ENCODE results near the gene CCL5. TPM values are rescaled to one million over a fixed set of nuclear protein-coding genes. Genes with fewer than 3 reads are reported as not detected.

The CCL5 gene
- total and polyA plus RNA-seq, 2 donors (not counting 1 experiment from before 2014, with no cell fraction given), result 2.9 to 5.3 TPM

DNA sequence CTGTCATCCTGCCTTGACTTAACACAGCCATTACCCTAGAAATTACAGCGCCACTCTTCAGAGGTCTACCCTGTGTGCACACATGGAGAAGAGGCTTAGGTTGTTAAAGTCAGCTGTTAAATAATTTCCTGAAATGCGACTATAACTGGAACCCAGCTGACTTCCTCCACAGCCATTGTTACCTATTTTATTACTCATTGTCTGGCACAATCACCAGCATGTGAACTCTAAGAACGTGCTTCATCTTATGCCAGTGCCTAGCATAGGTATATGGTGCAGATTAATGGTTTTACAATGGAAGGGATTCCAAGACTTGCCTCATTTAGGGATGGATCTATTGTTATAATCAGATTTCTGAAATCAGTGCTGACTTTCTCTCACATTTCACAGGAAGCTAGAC, 38.5 kb upstream of the CCL5 start:
- ChIA-PET POLR2A (no interaction called here), CTCF (interaction anchor here (0.7 to 1.3 kb wide), 2 partner anchors 30 to 51 kb away, joined by 3 to 4 read pairs; no protein-coding TSS in a partner anchor)
- H3K4me3 Mint-ChIP-seq, result no peak overlapping the region
- DNase-seq, result no peak
- Histone ChIP-seq H3K4me1 (ENCODE audit: control insufficient read depth in 2 of 2, insufficient read depth in 2 of 2, low read length in 2 of 2) (peaks cover 0 to 3% of the 10 kb centered on the region in 2 donors), H3K4me3 (ENCODE audit: control extremely low read depth in 1 of 5, extremely low read depth in 1 of 5, insufficient read depth in 1 of 5, low read depth in 2 of 5, low read length in 4 of 5) (no peak overlapping the region), H3K4me2 (replicated peaks; ENCODE audit: low read depth, low read length, poor library complexity, severe bottlenecking) (no peak overlapping the region), H3K27ac (ENCODE audit: low read length in 2 of 2) (no peak overlapping the region), H3K9ac (ENCODE audit: low read length) (no peak overlapping the region), H3K9me3 (ENCODE audit: control extremely low read depth in 1 of 3, control insufficient read depth in 2 of 3, insufficient read depth in 1 of 3, low read length in 2 of 3) (no peaks in the 10 kb centered on the region), H3K36me3 (replicated peaks in 1 of 2; ENCODE audit: control extremely low read depth in 1 of 2, control insufficient read depth in 1 of 2, extremely low read depth in 1 of 2, insufficient read depth in 2 of 2, low read length in 1 of 2) (no peaks in the 10 kb centered on the region), H2AFZ (ENCODE audit: insufficient read depth, low read depth, low read length, poor library complexity, severe bottlenecking) (no peak overlapping the region), H4K20me1 (ENCODE audit: control insufficient read depth, insufficient read depth, low read length, poor library complexity, severe bottlenecking) (no peaks in the 10 kb centered on the region), H3K27me3 (replicated peaks in 1 of 4; ENCODE audit: control extremely low read depth in 1 of 4, control insufficient read depth in 3 of 4, insufficient read depth in 4 of 4, low read length in 3 of 4) (no peaks in the 10 kb centered on the region), H3K79me2 (ENCODE audit: control insufficient read depth, insufficient read depth, low read length) (no peaks in the 10 kb centered on the region)
- H3K4me1 Mint-ChIP-seq, result peaks cover 2% of the 10 kb centered on the region
- H3K27ac Mint-ChIP-seq, result no peak overlapping the region
- WGBS (ENCODE audit: insufficient coverage), result no CpG with 5 or more reads among the region's 3 CpGs
- intact Hi-C loops (cut with micrococcal nuclease), result no loop called here
- no peaks in the 10 kb centered on the region for H3K27me3 Mint-ChIP-seq
- no peaks in the 10 kb centered on the region for H3K9me3 Mint-ChIP-seq (ENCODE audit: insufficient read depth)
- no peak for TF ChIP-seq EZH2 (IDR thresholded peaks at IDR 0.05; ENCODE audit: borderline replicate concordance, insufficient read depth, low read depth, low read length, poor library complexity, severe bottlenecking)
- TF ChIP-seq, protein P1, sequence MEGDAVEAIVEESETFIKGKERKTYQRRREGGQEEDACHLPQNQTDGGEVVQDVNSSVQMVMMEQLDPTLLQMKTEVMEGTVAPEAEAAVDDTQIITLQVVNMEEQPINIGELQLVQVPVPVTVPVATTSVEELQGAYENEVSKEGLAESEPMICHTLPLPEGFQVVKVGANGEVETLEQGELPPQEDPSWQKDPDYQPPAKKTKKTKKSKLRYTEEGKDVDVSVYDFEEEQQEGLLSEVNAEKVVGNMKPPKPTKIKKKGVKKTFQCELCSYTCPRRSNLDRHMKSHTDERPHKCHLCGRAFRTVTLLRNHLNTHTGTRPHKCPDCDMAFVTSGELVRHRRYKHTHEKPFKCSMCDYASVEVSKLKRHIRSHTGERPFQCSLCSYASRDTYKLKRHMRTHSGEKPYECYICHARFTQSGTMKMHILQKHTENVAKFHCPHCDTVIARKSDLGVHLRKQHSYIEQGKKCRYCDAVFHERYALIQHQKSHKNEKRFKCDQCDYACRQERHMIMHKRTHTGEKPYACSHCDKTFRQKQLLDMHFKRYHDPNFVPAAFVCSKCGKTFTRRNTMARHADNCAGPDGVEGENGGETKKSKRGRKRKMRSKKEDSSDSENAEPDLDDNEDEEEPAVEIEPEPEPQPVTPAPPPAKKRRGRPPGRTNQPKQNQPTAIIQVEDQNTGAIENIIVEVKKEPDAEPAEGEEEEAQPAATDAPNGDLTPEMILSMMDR (IDR thresholded peaks at IDR 0.05), result no peak
- ATAC-seq (ENCODE audit: low read depth), result no peak

GRCh38 chr17:35917519-35918213, 37.5 kb upstream of the CCL5 start:
- TF ChIP-seq, protein P1 (IDR thresholded peaks at IDR 0.05), result no peak
- TF ChIP-seq EZH2 (IDR thresholded peaks at IDR 0.05; ENCODE audit: borderline replicate concordance, insufficient read depth, low read depth, low read length, poor library complexity, severe bottlenecking), result no peak
- Histone ChIP-seq H3K4me1 (ENCODE audit: control insufficient read depth in 2 of 2, insufficient read depth in 2 of 2, low read length in 2 of 2) (no peaks in the 10 kb centered on the region), H3K27ac (ENCODE audit: low read length in 2 of 2) (no peak overlapping the region), H3K9me3 (ENCODE audit: control extremely low read depth in 1 of 3, control insufficient read depth in 2 of 3, insufficient read depth in 1 of 3, low read length in 2 of 3) (no peaks in the 10 kb centered on the region), H3K9ac (ENCODE audit: low read length) (no peak overlapping the region), H3K79me2 (ENCODE audit: control insufficient read depth, insufficient read depth, low read length) (no peaks in the 10 kb centered on the region), H3K36me3 (replicated peaks in 1 of 2; ENCODE audit: control extremely low read depth in 1 of 2, control insufficient read depth in 1 of 2, extremely low read depth in 1 of 2, insufficient read depth in 2 of 2, low read length in 1 of 2) (no peaks in the 10 kb centered on the region), H4K20me1 (ENCODE audit: control insufficient read depth, insufficient read depth, low read length, poor library complexity, severe bottlenecking) (no peaks in the 10 kb centered on the region), H3K27me3 (replicated peaks in 1 of 4; ENCODE audit: control extremely low read depth in 1 of 4, control insufficient read depth in 3 of 4, insufficient read depth in 4 of 4, low read length in 3 of 4) (no peaks in the 10 kb centered on the region), H3K4me3 (ENCODE audit: control extremely low read depth in 1 of 5, extremely low read depth in 1 of 5, insufficient read depth in 1 of 5, low read depth in 2 of 5, low read length in 4 of 5) (no peak overlapping the region), H2AFZ (ENCODE audit: insufficient read depth, low read depth, low read length, poor library complexity, severe bottlenecking) (no peak overlapping the region), H3K4me2 (replicated peaks; ENCODE audit: low read depth, low read length, poor library complexity, severe bottlenecking) (no peak overlapping the region)
- Mint-ChIP-seq H3K4me3 (no peak overlapping the region), H3K27ac (no peak overlapping the region), H3K4me1 (no peaks in the 10 kb centered on the region), H3K9me3 (ENCODE audit: insufficient read depth) (no peaks in the 10 kb centered on the region), H3K27me3 (no peaks in the 10 kb centered on the region)
- intact Hi-C loops (cut with micrococcal nuclease), result no loop called here
- ATAC-seq (ENCODE audit: low read depth), result no peak
- 99% methylated on average over 26 of the region's 29 CpGs for WGBS (ENCODE audit: insufficient coverage)
- CTCF ChIA-PET, result no interaction called here
- DNase-seq, result no peak
- POLR2A ChIA-PET, result no interaction called here

All from B cell (primary cell).